ENCODE measurements around the gene SLF2. TPM values are rescaled to one million over a fixed set of nuclear protein-coding genes. Genes with fewer than 3 reads are reported as not detected.

The SLF2 gene
- total and polyA plus RNA-seq, 9 of the 15 experiments (the other 6 are each of a cell fraction or from before 2014, with no cell fraction given), result 1.7 to 18.4 (median 7.8) TPM

- TF ChIP-seq, protein P1, sequence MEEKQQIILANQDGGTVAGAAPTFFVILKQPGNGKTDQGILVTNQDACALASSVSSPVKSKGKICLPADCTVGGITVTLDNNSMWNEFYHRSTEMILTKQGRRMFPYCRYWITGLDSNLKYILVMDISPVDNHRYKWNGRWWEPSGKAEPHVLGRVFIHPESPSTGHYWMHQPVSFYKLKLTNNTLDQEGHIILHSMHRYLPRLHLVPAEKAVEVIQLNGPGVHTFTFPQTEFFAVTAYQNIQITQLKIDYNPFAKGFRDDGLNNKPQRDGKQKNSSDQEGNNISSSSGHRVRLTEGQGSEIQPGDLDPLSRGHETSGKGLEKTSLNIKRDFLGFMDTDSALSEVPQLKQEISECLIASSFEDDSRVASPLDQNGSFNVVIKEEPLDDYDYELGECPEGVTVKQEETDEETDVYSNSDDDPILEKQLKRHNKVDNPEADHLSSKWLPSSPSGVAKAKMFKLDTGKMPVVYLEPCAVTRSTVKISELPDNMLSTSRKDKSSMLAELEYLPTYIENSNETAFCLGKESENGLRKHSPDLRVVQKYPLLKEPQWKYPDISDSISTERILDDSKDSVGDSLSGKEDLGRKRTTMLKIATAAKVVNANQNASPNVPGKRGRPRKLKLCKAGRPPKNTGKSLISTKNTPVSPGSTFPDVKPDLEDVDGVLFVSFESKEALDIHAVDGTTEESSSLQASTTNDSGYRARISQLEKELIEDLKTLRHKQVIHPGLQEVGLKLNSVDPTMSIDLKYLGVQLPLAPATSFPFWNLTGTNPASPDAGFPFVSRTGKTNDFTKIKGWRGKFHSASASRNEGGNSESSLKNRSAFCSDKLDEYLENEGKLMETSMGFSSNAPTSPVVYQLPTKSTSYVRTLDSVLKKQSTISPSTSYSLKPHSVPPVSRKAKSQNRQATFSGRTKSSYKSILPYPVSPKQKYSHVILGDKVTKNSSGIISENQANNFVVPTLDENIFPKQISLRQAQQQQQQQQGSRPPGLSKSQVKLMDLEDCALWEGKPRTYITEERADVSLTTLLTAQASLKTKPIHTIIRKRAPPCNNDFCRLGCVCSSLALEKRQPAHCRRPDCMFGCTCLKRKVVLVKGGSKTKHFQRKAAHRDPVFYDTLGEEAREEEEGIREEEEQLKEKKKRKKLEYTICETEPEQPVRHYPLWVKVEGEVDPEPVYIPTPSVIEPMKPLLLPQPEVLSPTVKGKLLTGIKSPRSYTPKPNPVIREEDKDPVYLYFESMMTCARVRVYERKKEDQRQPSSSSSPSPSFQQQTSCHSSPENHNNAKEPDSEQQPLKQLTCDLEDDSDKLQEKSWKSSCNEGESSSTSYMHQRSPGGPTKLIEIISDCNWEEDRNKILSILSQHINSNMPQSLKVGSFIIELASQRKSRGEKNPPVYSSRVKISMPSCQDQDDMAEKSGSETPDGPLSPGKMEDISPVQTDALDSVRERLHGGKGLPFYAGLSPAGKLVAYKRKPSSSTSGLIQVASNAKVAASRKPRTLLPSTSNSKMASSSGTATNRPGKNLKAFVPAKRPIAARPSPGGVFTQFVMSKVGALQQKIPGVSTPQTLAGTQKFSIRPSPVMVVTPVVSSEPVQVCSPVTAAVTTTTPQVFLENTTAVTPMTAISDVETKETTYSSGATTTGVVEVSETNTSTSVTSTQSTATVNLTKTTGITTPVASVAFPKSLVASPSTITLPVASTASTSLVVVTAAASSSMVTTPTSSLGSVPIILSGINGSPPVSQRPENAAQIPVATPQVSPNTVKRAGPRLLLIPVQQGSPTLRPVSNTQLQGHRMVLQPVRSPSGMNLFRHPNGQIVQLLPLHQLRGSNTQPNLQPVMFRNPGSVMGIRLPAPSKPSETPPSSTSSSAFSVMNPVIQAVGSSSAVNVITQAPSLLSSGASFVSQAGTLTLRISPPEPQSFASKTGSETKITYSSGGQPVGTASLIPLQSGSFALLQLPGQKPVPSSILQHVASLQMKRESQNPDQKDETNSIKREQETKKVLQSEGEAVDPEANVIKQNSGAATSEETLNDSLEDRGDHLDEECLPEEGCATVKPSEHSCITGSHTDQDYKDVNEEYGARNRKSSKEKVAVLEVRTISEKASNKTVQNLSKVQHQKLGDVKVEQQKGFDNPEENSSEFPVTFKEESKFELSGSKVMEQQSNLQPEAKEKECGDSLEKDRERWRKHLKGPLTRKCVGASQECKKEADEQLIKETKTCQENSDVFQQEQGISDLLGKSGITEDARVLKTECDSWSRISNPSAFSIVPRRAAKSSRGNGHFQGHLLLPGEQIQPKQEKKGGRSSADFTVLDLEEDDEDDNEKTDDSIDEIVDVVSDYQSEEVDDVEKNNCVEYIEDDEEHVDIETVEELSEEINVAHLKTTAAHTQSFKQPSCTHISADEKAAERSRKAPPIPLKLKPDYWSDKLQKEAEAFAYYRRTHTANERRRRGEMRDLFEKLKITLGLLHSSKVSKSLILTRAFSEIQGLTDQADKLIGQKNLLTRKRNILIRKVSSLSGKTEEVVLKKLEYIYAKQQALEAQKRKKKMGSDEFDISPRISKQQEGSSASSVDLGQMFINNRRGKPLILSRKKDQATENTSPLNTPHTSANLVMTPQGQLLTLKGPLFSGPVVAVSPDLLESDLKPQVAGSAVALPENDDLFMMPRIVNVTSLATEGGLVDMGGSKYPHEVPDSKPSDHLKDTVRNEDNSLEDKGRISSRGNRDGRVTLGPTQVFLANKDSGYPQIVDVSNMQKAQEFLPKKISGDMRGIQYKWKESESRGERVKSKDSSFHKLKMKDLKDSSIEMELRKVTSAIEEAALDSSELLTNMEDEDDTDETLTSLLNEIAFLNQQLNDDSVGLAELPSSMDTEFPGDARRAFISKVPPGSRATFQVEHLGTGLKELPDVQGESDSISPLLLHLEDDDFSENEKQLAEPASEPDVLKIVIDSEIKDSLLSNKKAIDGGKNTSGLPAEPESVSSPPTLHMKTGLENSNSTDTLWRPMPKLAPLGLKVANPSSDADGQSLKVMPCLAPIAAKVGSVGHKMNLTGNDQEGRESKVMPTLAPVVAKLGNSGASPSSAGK (IDR thresholded peaks at IDR 0.05), result no peak
- no peak for TF ChIP-seq LARP7 (IDR thresholded peaks at IDR 0.05)
- TF ChIP-seq ZNF507 (tag; conservative IDR thresholded peaks at IDR 0.05), result no peak
- TF ChIP-seq RBM39 (optimal IDR thresholded peaks at IDR 0.05; ENCODE audit: low read depth, low read length), result no peak
- TF ChIP-seq ZNF699 (CRISPR knock-in tag; IDR thresholded peaks at IDR 0.05; ENCODE audit: insufficient replicate concordance), result no peak
- TF ChIP-seq NFATC3 (IDR thresholded peaks at IDR 0.05), result no peak
- TF ChIP-seq SRSF7 (optimal IDR thresholded peaks at IDR 0.05; ENCODE audit: low read depth, low read length), result no peak
- TF ChIP-seq DIDO1 (tag; IDR thresholded peaks at IDR 0.05; ENCODE audit: low read depth), result no peak
- TF ChIP-seq, protein P2, sequence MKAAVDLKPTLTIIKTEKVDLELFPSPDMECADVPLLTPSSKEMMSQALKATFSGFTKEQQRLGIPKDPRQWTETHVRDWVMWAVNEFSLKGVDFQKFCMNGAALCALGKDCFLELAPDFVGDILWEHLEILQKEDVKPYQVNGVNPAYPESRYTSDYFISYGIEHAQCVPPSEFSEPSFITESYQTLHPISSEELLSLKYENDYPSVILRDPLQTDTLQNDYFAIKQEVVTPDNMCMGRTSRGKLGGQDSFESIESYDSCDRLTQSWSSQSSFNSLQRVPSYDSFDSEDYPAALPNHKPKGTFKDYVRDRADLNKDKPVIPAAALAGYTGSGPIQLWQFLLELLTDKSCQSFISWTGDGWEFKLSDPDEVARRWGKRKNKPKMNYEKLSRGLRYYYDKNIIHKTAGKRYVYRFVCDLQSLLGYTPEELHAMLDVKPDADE (conservative IDR thresholded peaks at IDR 0.05; ENCODE audit: control insufficient read depth, low read depth, low read length), result no peak
- TF ChIP-seq CREB1 (IDR thresholded peaks at IDR 0.05), result no peak
- no peak for TF ChIP-seq CREB1 (CRISPR knock-in tag; IDR thresholded peaks at IDR 0.05)
- TF ChIP-seq TCF7L2 (IDR thresholded peaks at IDR 0.05; ENCODE audit: low read depth, low read length), result no peak
- no peak for TF ChIP-seq SAP30 (IDR thresholded peaks at IDR 0.05; ENCODE audit: borderline replicate concordance, insufficient read depth, low read depth, low read length, poor library complexity, severe bottlenecking)
- TF ChIP-seq BCL6 (CRISPR knock-in tag; IDR thresholded peaks at IDR 0.05), result no peak
- TF ChIP-seq ZNF384 (IDR thresholded peaks at IDR 0.05; ENCODE audit: low read depth, low read length), result no peak
- no peak for TF ChIP-seq TAF15 (IDR thresholded peaks at IDR 0.05; ENCODE audit: low read depth, low read length)
These were observed 26.2 kb upstream of the SLF2 start (continued) for GRCh38 chr10:100886521-100886920.
